ENCODE measurements around the gene ABR.

The ABR gene

DNA sequence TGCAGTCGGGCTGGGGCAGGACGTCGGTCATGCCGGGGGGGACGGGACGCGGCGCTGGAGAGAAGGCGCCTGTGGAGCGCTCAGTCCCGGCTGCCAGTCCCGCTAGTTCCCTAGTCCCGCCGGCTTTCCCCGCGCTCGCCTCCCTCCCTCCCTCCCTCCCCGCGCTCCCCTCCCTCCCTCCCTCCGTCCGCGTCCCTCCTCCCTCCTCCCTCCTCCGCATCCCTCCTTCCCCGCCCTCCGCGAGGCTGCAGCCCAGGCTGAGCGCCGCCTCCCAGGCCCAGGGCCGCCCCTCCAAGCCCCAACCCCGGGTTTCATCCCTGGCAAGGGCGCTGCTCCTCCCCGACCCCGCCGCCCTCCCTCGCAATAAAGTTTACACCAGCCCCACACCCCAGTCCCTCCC lies 148.1 kb downstream of the ABR start:
- DNase-seq (ENCODE audit: low read depth in 2 of 2), result no peak

DNA sequence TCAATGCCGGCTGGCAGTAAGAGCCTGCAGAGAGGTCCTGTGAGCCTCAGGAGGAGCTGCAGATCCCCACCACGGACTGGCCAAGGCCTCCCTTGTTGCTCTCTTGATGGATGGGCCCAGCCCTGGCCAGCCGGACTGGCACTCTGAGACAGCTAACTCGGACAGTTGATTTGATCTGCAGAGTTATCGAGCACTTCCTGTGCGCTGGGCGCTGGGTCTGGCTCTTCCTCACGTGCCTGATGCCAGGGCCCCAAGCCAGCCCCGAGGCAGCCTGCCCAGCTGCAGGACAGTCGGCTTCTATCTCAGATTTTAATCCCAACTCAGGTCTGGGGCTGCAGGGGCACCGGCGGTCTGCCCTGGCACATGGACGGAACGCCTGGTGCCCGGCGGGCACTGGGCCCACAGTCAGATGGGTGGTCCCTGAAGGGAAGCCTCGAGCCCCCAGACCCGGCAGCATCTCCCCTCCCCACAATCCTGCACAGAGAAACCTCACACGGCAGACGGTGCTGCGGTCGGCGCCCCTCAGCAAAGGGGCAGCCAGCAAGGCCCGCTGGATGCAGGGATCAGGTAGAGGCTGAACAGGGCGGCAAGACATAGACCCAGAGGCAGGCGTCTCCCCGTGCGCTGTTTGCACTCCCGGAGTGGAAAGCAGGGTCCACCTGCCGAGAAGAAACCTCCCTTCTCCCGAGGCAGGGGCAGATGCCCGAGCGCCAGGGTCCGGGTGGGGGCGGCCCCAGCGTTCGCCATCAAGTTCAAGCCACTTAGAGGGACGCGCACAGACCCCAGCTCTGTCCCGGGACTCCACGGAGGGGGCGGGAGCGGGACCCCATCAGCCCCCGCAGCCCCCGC lies 148.9 kb downstream of the ABR start:
- DNase-seq (ENCODE audit: low read depth in 2 of 2), result no peak

DNA sequence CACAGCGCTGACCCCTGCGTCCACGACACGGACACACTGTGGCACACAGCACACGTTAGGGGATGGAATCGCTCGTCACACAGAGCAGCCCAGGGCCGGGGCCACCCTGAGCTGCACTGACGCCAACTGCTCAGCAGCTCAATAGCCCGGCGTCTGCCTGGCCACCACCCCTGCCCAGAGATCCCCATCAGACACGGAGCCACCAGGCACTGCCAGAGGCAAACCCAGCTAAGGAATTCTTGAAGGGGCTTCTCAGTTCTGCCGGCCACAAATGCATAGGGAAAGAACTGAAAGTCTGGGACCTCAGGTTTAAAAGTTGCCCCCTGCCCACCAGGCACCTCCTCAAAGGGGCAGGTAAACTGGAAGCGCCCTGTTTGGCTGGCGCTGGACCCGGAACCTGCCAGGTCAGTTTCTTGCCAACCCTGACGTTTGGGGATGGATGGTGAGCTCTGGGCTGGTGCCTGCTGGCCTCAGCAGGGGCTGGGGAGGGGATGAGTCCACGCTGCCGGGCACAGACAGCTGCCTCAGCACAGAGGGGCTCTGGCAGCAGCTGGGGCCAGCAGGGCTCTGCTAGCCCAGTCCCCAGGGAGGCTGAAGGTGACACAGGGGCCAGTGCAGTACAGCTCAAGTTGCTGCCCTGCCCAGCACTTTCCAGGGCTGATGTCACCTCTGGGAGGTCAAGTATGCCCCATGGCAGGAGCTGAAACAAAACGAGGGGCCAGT lies 149.7 kb downstream of the ABR start:
- DNase-seq (ENCODE audit: low read depth in 2 of 2), result no peak

DNA sequence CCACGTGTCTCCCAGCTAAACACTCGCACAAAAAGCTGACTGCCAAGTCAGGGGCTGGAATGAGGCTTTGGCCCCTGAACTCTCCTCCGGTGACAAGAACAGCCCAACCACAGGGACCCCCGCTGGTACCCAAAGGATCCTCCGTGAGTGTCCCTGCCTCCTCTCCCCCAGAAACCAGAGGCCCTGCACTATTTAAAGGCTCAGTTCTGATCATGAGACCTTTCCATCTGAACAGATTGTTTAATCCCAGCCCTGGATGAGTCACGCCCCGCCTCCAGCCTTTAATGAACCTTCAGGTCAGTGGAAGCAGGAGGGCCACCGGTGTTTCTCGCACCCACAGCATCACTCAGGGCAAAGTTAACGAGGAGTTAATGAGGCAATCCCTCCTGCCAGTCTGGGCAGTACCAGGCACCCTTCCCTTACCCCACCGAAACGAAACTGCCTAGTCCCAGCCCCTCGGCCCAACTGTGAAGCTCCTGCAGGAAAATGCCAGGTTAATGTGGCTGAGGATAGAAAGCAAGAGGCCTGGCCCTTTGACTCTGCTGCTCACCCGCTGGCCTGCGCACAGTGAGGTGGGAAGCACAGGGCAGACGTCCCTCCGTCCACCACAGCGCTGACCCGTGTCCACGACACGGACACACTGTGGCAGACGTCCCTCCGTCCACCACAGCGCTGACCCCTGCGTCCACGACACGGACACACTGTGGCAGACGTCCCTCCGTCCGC lies 150.4 kb downstream of the ABR start:
- no peak for DNase-seq (ENCODE audit: low read depth in 2 of 2)

DNA sequence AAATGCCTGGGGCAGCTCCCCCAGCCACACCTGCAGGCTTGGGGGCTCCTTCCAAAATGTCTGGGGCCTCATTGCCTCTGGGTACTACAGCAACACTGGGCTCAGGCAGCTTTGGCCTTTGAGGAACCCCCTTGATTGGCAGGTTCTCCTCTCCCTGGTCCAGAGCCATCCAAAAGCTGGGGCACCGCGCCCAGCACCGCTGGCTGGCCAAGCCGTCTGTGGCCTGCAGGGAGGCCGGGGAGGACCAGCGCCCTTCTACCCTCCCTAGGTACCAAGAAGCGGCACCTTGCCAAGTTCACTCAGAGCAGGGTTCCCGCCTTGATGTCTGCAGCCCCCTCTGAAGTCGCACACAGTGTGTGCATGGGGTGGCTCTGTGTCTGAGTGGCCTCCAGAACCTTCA lies 152.7 kb downstream of the ABR start:
- DNase-seq (ENCODE audit: low read depth in 2 of 2), result no peak

DNA sequence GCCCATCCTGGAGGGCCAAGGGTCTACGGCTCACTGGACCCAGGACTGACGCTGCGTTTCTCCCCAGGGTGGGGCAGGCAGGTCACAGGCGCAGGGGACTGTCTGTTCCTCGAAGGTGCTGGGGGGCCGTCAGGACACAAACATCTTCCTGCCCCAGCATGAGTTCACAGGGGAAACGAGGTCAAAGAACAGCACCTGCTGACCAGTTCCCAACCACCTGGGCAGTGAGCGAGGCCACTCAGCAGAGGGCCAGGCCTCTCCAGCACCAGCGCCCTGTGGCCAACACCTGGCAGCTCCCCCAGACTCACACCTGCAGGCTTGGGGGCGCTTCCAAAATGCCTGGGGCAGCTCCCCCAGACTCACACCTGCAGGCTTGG lies 153.2 kb downstream of the ABR start:
- no peak for DNase-seq (ENCODE audit: low read depth in 2 of 2)

DNA sequence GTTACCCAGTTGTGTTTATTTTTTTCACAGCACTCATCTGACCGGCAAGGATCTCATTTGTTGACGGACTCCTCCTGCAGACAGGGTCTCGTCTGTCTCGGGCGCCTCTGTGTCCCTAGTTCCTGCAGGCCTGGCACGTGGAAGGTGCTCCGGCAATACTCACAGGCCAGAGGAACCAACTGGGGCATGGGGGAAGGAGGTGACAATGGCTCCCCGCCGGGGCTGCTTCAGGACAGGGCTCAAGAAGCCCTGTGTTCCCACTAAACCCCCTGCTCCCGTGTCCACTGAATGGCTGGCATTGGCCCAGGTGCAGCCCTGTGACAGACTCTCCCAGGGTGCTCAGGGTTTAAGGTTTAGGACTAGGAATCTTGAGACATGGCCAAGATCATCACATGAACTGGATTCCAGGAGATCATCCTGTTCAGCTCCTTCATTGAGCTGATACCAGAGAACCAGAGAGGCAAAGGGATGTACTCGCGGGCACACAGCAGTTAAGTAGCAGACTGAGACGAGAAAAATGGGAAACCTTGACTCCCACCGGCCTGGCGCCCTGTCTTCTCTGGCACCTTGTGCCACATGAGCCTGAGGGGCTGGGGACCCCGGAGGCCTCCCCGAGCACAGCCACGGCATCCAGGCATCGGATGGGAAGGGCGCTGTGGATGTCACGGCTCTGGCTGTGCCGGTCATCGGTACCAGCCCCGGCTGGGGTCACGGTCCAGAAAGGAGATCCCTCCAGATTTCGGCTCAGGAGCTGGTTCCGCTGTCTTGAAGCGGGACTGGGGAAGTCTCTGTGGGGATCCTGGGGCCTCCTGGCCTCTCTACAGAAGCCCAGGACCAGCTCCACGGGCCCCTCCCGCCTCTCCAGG lies 153.8 kb downstream of the ABR start:
- DNase-seq (ENCODE audit: low read depth in 2 of 2), result no peak

DNA sequence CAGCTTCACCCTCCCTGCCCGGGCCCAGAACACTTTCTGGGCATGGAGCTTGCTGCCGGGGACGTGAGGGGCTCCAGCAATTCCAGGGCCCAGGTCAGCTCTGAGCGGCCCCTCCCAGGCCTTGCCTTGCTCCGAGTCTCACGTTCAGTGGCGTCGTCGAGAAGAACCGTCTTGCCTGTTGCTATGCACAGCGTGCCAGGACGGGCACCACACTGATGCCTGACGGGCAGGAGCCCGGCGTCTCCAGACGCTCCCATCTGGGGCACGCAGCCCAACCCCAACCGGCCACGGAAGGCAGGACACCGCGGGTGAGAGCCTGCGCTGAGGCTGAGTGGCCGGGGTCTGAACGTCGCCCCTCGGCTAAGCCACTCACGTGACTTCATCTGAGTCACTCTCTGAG lies 155.7 kb downstream of the ABR start:
- DNase-seq (ENCODE audit: low read depth in 2 of 2), result no peak

DNA sequence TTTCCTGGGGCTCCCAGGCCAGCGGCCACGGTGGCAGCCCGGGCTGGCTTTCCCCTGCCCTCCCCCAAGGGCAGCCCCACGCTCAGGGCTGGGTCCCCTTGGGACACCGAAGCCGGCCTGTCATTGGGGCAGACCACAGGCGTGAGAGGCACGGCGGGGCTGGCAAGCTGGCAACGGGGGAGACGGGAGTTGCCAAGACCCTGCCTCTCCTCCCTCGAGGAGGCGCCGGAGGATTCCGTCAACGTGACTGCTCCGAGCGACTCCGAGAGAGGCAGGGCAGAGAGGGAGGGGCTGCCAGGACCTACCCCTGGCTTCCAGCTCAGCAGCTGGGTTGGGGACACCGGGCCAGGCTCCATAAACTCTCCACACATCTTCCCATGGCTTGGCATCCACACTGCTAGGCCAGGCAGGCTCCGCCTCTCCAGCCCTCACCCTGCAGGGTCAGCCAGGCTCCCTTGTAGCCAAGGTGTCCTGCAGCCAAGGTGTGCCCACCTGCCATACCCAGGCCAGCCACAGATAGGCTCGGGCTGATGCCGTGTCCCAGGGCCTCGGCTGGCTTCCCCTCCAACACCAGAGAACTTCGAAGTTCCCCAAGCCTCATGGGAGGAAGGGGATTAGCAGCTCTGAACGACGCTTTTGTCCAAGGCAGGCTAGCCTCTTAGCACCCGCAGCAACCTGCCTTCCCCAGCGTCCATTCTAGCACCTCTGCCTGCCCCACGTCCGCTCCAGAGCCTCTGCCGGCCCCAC lies 157.3 kb downstream of the ABR start:
- no peak for DNase-seq (ENCODE audit: low read depth in 2 of 2)

DNA sequence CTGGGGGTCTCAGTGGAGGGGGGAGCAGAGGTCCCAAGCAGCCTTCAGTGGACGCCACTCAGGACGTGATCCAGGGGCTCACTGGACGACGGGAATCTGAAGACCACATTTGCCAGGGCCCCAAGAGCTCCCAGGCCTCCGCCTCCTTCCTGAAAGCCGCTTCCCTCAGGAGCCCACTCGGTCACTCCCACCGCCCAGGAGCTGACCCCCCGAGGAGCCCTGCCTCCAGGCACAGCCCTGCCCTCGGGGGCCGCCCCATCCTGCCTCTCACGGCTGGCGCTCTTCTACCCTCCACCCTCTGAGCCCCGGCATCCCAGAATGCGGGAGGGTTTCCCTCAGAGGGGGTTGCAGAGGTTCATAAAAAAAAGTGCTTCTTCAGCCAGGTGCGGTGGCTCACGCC lies 158.6 kb downstream of the ABR start:
- no peak for DNase-seq (ENCODE audit: low read depth in 2 of 2)

DNA sequence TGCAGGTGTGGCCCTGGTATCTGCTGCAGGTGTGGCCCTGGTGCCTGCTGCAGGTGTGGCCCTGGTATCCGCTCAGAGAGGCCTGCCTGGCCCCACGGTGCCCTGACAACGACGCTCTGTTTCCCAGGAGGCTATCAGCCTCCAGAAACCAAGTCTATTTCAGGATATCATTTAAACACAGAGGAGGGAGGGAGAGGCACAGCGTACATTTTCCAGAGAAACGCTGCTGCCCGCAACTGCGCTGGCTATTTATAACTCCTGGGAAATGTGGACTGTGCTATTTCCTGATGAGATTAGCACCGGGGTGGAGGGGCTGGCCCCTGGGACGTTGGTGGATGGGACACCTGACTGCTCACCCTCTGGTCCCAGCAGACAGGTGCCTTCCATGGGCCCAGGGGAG lies 160.3 kb downstream of the ABR start:
- no peak for DNase-seq (ENCODE audit: low read depth in 2 of 2)

DNA sequence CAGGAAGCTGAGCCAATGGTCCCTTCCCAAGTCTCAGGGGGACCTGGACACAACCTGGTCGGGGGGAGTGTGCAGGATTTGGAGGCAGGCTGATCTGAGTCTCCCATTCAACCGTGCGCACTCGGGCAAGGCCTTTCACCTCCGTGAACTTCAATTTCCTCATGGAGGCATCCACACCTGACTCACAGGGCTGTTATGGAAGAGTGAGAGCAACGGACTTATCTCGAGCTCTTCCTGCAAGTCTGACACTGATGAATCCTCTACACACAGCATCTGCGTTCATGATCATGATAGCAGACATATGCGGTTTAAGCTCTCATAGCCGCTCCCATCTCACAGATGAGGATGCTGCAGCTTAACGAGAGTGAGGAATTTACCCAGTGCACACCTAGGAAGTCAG lies 161.2 kb downstream of the ABR start:
- no peak for DNase-seq (ENCODE audit: low read depth in 2 of 2)

DNA sequence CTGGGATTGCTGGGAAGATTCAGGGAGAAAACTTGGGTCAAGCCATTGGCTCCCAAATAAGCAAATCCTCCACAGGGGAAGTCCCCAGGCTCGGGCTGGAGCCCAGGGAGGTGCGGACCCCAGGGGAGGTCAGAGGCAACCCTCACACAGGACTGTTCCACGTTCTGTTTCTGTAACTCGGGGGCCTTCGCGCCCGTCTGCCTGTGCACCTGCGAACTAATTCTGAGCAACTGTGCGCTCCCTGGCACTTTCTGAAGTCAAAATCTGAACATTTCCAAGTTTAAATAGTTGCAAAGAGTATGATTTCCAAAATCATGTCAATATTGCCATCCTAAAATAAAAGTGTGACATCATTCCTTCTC lies 166.1 kb downstream of the ABR start:
- DNase-seq (ENCODE audit: low read depth in 2 of 2), result no peak

DNA sequence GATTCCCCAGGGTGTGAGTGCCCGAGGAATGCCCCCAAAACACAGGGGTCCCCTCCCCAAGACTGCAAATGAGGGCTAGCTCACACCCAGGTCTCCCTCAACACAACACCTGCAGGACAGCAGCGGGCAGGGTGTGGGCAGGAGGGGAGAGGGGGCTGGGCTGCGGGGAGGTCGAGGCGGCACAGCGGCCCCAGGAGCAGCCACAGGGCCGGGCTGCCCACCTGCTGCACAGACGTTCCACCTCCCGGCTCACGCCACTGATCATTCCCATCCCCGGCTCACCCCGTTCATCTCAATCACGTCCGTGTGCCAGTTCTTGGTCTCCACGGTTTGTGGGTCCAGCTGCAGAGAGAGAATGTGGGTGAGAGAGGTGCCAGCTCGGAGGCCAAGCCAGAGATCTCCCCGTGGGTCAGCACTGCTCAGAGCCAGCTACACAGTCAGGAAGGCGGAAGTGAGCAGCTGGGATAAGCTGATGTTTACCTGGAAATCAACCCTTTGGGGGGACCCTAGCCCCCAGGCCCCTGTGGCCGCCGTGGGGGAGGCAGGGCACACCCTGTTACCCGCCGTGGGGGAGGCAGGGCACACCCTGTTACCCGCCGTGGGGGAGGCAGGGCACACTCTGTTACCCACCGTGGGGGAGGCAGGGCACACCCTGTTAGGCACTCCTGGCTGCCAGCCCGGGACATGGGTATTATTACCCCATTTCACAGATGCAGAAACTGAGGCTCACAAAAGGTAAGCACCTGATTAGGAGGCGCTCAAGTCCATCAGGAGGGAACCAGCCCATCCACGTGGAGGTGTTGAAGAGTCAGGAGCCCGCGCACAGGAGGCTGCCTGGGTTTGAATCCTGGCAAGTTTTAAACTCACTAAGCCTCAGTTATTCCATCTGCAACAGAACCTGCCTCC lies 166.7 kb downstream of the ABR start:
- DNase-seq (ENCODE audit: low read depth in 2 of 2), result no peak

DNA sequence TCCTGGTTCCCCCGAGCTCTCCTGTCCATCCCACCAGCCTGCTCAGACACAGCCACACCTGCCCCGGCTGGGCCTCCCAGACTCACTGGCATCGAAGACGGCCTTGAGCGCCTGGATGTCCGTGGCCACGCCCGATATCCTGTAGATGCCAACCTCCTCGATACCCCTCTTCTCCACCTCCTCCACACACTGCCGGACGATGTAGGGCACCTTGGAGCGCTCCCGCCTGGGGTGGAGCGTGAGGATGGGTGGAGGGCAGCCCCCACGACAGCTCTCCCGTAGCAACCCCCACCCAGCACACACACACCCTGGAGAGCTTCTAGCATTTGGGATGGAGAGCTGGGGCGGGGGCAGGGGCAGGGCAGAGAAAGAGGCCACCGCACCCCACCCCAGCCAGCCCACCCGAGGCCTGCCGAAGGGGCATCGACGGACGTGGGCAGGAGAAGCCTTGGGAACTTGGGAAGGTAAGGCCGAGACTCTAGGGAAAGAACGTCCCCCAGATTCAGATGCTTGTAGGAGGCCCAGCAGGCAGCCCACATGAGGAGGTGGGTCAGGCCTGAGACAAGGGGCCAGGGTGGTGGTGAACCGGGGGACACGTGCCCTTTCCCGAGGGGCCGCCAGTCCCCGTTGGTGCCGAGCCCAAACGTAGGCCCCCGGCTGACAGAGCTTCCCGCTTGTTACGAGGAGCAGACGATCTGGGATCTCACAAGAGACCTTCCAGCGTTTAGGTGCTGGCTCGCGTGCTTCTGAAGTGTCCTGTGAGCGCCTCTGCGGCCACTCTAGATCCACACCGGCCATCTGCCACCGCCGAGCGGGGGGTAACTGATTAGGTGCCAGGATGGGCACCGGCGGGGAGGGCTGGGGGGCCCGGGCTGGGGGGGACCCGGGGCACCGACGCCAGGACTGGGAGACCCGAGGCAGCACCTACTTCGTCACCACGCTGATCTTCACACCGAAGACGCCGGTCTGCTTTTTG lies 167.7 kb downstream of the ABR start:
- DNase-seq (ENCODE audit: low read depth in 2 of 2), result no peak

DNA sequence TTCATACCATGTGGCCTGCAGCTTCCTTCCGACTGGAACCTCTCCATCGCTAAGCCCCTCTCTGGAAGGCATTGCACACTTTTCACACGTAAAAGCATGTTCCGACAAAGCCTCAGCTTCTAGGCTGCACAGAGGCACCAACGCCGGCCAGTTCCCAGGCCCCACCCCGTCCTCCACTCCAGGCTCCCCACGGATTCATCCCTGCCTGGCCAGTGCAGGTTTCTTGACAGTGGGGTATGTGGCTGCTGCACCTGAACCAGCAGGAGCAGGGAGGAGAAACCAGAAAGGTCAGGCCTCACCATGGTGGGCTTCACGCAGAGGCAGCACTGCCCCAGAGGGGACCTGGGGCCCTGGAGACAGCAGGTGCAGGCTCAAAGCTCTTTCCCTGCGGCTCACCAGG lies 168.6 kb downstream of the ABR start:
- DNase-seq (ENCODE audit: low read depth in 2 of 2), result no peak

DNA sequence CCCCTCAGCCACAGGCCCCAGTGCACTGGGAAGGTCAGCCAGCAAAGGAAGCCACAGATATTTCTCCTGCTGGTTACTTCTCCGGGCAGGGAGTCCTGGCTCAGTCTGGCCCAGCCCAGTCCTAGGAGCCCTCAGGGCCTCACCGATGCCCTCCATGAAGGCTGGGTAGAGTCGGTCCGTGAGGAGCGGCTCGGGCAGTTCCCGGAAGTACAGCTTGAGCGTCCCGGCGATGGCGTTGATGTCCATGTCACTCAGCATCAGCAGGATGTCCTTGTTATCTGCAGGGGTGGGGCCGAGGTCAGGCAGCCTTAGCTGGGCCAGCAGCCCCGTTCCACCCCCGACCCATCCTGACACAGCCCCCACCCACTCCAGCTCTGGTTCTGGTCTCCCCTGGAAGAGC lies 169.2 kb downstream of the ABR start:
- DNase-seq (ENCODE audit: low read depth in 2 of 2), result no peak

DNA sequence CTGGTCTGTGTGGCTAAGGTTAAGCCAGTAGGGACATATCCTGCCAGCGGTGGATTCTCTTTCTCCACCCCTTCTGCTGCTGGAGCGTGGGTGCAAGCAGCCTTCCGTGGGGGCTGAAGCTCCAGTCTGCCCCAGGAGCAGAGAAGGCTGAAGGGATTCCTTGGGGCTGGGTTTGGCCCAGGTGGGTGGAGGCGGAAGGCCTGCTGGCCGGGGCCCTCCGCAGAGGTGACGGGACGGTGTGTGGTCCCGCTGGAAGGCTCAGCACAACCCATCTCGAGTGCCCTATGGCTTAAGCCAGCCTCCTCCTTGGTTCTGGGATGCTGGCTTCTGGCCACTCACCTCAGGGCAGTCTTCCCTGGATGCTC lies 169.7 kb downstream of the ABR start:
- no peak for DNase-seq (ENCODE audit: low read depth in 2 of 2)

All from stimulated activated CD4-positive, alpha-beta T cell treated with anti-CD3 and anti-CD28 coated beads, Interleukin-15, amount 100 ng/mL, for 48 hours (primary cell).